ENCODE data around the gene ASB10.

Gene ASB10

GRCh38 chr7:151187409-151188251, 580 bp upstream of the ASB10 start:
- DNase-seq (ENCODE audit: low read depth), result no peak

GRCh38 chr7:151185762-151186639, 1.0 kb downstream of the ASB10 start:
- DNase-seq (ENCODE audit: low read depth), result no peak

- DNase-seq (ENCODE audit: low read depth), result no peak
Measured at GRCh38 chr7:151181011-151181431, 6.0 kb downstream of the ASB10 start.

GRCh38 chr7:151179946-151180345, 7.1 kb downstream of the ASB10 start:
- DNase-seq (ENCODE audit: low read depth), result no peak

- no peak for DNase-seq (ENCODE audit: low read depth)
Measured at GRCh38 chr7:151179287-151179860, 7.7 kb downstream of the ASB10 start.

GRCh38 chr7:151178831-151179230, 8.2 kb downstream of the ASB10 start:
- DNase-seq (ENCODE audit: low read depth), result no peak

GRCh38 chr7:151178236-151178635, 8.8 kb downstream of the ASB10 start:
- no peak for DNase-seq (ENCODE audit: low read depth)

- no peak for DNase-seq (ENCODE audit: low read depth)
Measured at GRCh38 chr7:151177310-151177709, 9.7 kb downstream of the ASB10 start.

GRCh38 chr7:151176401-151176800, 10.6 kb downstream of the ASB10 start:
- DNase-seq (ENCODE audit: low read depth), result no peak

GRCh38 chr7:151175793-151176311, 11.2 kb downstream of the ASB10 start:
- DNase-seq (ENCODE audit: low read depth), result no peak

- DNase-seq (ENCODE audit: low read depth), result no peak
Measured at GRCh38 chr7:151175047-151175792, 11.8 kb downstream of the ASB10 start.

- DNase-seq (ENCODE audit: low read depth), result no peak
Measured at GRCh38 chr7:151174246-151175046, 12.6 kb downstream of the ASB10 start.

- no peak for DNase-seq (ENCODE audit: low read depth)
Measured at GRCh38 chr7:151173386-151174245, 13.4 kb downstream of the ASB10 start.

- peak; percentile 8 for DNase-seq (ENCODE audit: low read depth)
Measured at GRCh38 chr7:151172273-151173141, 14.5 kb downstream of the ASB10 start.

- no peak for DNase-seq (ENCODE audit: low read depth)
Measured at GRCh38 chr7:151168787-151169162, 18.3 kb downstream of the ASB10 start.

- no peak for DNase-seq (ENCODE audit: low read depth)
Measured at GRCh38 chr7:151168003-151168786, 18.9 kb downstream of the ASB10 start.

GRCh38 chr7:151167197-151167961, 19.7 kb downstream of the ASB10 start, which contains the start of gene GBX1:
Gene GBX1 (minus strand): TSS chr7:151167694. CDS start chr7:151167548, 146 bp downstream.
- DNase-seq (ENCODE audit: low read depth), result no peak
